ENCODE measurements around the gene ZNF473. TPM values are rescaled to one million over a fixed set of nuclear protein-coding genes. Genes with fewer than 3 reads are reported as not detected.
A peak's percentile ranks its signal among the peaks of the same experiment; 100 is the strongest.

The ZNF473 gene
- total and polyA plus RNA-seq, 12 donors: 1.5 to 4.2 (median 3.1) TPM

DNA sequence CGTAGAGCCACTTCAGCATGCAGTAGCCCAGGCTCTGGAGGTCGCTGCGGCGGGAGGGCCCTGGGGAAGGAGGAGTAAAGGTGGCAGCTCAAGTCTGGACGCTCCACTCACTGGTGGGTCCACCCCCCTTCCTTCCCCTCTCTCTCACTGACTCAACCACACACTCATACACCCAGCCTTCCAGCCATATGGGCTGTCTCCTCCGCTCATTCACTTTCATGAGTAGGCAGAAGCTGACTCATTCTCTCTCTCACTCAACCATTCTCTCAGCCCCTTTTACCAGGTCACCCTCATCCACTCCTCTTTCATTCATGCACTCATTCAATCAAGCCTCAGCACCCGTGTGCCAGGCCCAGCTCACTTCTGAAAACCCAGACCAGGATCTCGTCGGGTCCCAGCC is 37.4 kb upstream of the ZNF473 start:
- Histone ChIP-seq H3K9me3 (peaks cover 0 to 3% (median 0%) of the 10 kb centered on the region in 11 donors), H3K27me3 (no peaks in the 10 kb centered on the region), H3K4me1 (no peaks in the 10 kb centered on the region), H3K27ac (no peak overlapping the region), H3K36me3 (peaks cover 0 to 98% (median 47%) of the 10 kb centered on the region in 9 donors), H3K4me3 (no peak overlapping the region)
- DNase-seq: no peak
- TF ChIP-seq, protein P1, sequence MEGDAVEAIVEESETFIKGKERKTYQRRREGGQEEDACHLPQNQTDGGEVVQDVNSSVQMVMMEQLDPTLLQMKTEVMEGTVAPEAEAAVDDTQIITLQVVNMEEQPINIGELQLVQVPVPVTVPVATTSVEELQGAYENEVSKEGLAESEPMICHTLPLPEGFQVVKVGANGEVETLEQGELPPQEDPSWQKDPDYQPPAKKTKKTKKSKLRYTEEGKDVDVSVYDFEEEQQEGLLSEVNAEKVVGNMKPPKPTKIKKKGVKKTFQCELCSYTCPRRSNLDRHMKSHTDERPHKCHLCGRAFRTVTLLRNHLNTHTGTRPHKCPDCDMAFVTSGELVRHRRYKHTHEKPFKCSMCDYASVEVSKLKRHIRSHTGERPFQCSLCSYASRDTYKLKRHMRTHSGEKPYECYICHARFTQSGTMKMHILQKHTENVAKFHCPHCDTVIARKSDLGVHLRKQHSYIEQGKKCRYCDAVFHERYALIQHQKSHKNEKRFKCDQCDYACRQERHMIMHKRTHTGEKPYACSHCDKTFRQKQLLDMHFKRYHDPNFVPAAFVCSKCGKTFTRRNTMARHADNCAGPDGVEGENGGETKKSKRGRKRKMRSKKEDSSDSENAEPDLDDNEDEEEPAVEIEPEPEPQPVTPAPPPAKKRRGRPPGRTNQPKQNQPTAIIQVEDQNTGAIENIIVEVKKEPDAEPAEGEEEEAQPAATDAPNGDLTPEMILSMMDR (IDR thresholded peaks at IDR 0.05): no peak
- WGBS, 2 donors: 95 to 97% methylated on average over 9 of the region's 9 CpGs
- no peak for ATAC-seq
- intact Hi-C loops (cut with DNase I): loop anchor here in 2 of 10 donors (5.0 to 10.0 kb wide), 2 partner anchors 51 to 54 kb away; no protein-coding TSS in a partner anchor

DNA sequence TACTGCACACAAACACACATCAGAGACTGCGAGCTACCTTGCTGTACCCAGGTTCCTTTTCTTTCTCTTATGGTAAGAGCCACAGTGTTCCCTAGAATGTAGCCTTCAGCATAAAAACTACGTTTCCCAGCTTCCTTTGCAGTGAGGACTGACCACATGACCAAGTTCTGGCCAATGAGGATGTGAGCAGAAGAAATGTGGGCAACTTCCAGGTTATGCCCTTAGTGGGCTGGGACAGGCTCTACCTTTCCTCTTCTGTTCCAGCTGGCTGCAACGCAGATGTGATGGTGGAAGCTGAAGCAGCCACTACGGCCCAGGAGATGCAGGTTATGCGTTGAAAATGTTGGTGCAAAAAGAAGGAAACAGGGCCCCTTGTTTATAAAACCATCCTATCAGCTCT is 28.1 kb upstream of the ZNF473 start:
- DNase-seq (no peak), ATAC-seq (peak in 1 of 8 donors; percentile 43)
- TF ChIP-seq, protein P1 (IDR thresholded peaks at IDR 0.05): no peak
- intact Hi-C loops (cut with DNase I): no loop called here
- WGBS, 2 donors: 70 to 83% methylated on average over 5 of the region's 5 CpGs
- H3K4me3 ChIP-seq: no peak overlapping the region
- H3K36me3 ChIP-seq: peaks cover 0 to 100% (median 61%) of the 10 kb centered on the region in 9 donors
- H3K4me1 ChIP-seq: peaks cover 0 to 8% (median 0%) of the 10 kb centered on the region in 9 donors
- H3K9me3 ChIP-seq: peaks cover 0 to 3% (median 0%) of the 10 kb centered on the region in 11 donors
- H3K27me3 ChIP-seq: no peaks in the 10 kb centered on the region
- no peak overlapping the region for H3K27ac ChIP-seq

DNA sequence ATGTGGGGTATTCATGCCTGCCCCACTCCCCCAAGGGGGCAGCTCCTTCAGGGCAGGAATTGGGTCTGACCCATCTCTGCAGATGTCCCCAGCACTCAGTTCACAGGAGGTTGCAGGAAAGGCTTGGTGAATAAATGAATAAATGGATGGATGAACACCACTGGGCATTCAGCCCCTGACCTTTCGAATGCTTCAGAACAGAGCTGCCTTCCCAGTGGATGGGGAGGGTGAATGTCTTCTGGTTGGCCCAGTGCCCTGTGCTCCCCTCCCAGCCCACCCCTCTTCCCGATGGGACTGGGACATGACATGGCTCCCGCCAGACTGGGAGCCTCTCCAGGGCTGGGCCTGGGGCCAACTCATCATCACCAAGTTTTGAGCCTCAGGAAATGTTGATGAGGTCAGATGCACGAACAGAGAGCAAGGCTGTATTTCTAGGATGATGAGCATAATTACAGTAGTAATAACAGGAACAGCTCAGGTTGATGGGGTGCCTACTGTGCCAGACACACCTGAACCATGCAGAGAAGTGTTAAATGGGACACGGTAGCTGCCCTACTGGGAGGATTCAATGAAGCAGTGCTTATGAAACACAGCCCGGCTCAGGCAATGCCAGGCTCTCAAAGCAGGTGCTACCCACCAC is 26.3 kb upstream of the ZNF473 start:
- Histone ChIP-seq H3K4me1 (peaks cover 0 to 18% (median 6%) of the 10 kb centered on the region in 9 donors), H3K27me3 (no peaks in the 10 kb centered on the region), H3K36me3 (peaks cover 0 to 100% (median 49%) of the 10 kb centered on the region in 9 donors), H3K4me3 (no peak overlapping the region), H3K9me3 (no peaks in the 10 kb centered on the region), H3K27ac (no peak overlapping the region)
- ATAC-seq: peak in 1 of 8 donors; percentile 27
- no peak for DNase-seq
- TF ChIP-seq, protein P1 (IDR thresholded peaks at IDR 0.05): no peak
- 39 to 40% methylated on average over 6 of the region's 6 CpGs for WGBS, 2 donors
- intact Hi-C loops (cut with DNase I): no loop called here

DNA sequence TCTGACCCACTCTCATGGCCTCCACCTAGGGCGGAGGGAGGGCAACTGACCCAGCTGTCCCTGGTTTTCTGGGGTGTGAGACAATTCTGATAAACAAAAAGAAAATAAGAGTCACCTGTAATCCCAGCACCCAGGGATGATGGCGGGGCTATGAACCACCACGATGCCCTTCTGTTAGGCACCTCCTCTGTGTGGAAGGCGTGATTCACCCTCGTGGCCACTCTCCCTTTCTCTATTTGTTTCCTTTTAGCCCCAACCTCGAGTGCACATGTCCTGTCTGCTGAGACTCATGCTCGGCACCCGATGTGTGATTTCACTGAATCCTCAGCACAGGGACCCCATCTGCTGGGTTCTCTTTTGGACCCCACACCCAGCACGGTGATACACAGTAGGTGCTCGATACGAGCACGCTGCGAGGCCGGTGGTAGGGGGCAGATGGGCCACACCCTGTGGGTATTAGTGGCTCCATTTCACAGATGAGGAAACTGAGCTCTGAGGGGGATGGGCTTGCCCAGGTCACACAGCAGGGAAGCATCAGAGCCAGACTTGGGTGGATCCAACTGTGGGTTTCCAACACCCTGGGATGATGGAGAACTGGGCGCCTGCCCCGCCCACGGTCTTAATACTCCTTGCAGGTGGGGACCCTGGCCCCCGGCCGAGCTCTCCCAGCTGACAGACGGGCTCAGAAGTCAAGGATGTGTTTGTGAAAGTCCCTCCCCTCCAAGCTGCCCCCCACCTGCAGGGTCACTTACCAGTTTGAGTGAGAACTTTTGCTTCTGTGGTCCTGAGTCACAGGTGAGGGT is 25.6 kb upstream of the ZNF473 start:
- no peak for DNase-seq
- intact Hi-C loops (cut with DNase I): no loop called here
- H3K4me3 ChIP-seq: no peak overlapping the region
- no peaks in the 10 kb centered on the region for H3K9me3 ChIP-seq
- peaks cover 4 to 100% (median 45%) of the 10 kb centered on the region in 9 donors for H3K36me3 ChIP-seq
- H3K27me3 ChIP-seq: no peaks in the 10 kb centered on the region
- no peak overlapping the region for H3K27ac ChIP-seq
- TF ChIP-seq, protein P1 (IDR thresholded peaks at IDR 0.05): no peak
- H3K4me1 ChIP-seq: peaks cover 0 to 19% (median 8%) of the 10 kb centered on the region in 9 donors
- ATAC-seq: peak in 1 of 8 donors; percentile 6
- 93 to 94% methylated on average over 20 of the region's 20 CpGs for WGBS, 2 donors

Measured in heart right ventricle (tissue), 16 donors.